Trophoblast cell (in vitro differentiated cells and primary cell): ENCODE data around the gene SLC17A4. TPM values are rescaled to one million over a fixed set of nuclear protein-coding genes. Genes with fewer than 3 reads are reported as not detected.
A peak's percentile ranks its signal among the peaks of the same experiment; 100 is the strongest.

ENCODE experiments used
- DNase-seq, 2 donors: peaks; one replicate each; pipeline ENCODE4 v3.0.0-alpha.2; 2016
- H2AFZ ChIP-seq: 2 replicates; pipeline ENCODE4 v1.6.1; 2013; ENCODE audit warnings: low read length, moderate library complexity, mild to moderate bottlenecking; ENCODE audit not compliant: insufficient read depth, poor library complexity
- H2AK5ac ChIP-seq: 2 replicates; pipeline ENCODE4 v1.6.1; 2013; ENCODE audit warnings: mild to moderate bottlenecking, low read length
- H2BK120ac ChIP-seq: 2 replicates; pipeline ENCODE4 v1.6.1; 2013; ENCODE audit warnings: low read length, mild to moderate bottlenecking, moderate library complexity; ENCODE audit not compliant: insufficient read depth, poor library complexity
- H2BK12ac ChIP-seq: 2 replicates; pipeline ENCODE4 v1.6.1; 2013; ENCODE audit warnings: mild to moderate bottlenecking, low read length, moderate library complexity
- H2BK5ac ChIP-seq: 2 replicates; pipeline ENCODE4 v1.6.1; 2013; ENCODE audit warnings: low read length, low read depth, moderate library complexity, mild to moderate bottlenecking; ENCODE audit not compliant: poor library complexity
- H3K14ac ChIP-seq: 2 replicates; pipeline ENCODE4 v1.6.1; 2013; ENCODE audit warnings: mild to moderate bottlenecking, low read length
- H3K18ac ChIP-seq: 2 replicates; pipeline ENCODE4 v1.6.1; 2013; ENCODE audit warnings: mild to moderate bottlenecking, low read length
- H3K23ac ChIP-seq: 2 replicates; pipeline ENCODE4 v1.6.1; 2013; ENCODE audit warnings: low read length
- H3K27ac ChIP-seq: 2 replicates; pipeline ENCODE4 v1.5.1; 2013; ENCODE audit warnings: low read depth, mild to moderate bottlenecking, inconsistent platforms, low read length, moderate library complexity
- H3K27me3 ChIP-seq: 2 replicates; pipeline ENCODE4 v1.6.1; 2013; ENCODE audit warnings: inconsistent platforms, mild to moderate bottlenecking, low read length, moderate library complexity; ENCODE audit not compliant: insufficient read depth
- H3K36me3 ChIP-seq, 2 experiments: 1 replicate in 1 of 2; 2 replicates in 1 of 2; pipeline ENCODE4 v1.6.1; 2013; ENCODE audit warnings: low read length in 2 of 2, mild to moderate bottlenecking in 2 of 2, moderate library complexity in 1 of 2; ENCODE audit not compliant: insufficient read depth in 2 of 2, control insufficient read depth in 1 of 2
- H3K4ac ChIP-seq: 2 replicates; pipeline ENCODE4 v1.6.1; 2013; ENCODE audit warnings: low read depth, mild to moderate bottlenecking, low read length, moderate library complexity
- H3K4me1 ChIP-seq, 2 experiments: 1 replicate in 1 of 2; 2 replicates in 1 of 2; pipeline ENCODE4 v1.6.1; 2013; ENCODE audit warnings: low read length in 2 of 2, mild to moderate bottlenecking in 2 of 2, moderate library complexity in 1 of 2; ENCODE audit not compliant: insufficient read depth in 2 of 2, control insufficient read depth in 1 of 2
- H3K4me2 ChIP-seq: 2 replicates; pipeline ENCODE4 v1.6.1; 2013; ENCODE audit warnings: inconsistent platforms, mild to moderate bottlenecking, low read length, moderate library complexity
- H3K4me3 ChIP-seq: 2 replicates; pipeline ENCODE4 v1.5.1; 2013; ENCODE audit warnings: mild to moderate bottlenecking, low read depth, low read length, inconsistent platforms
- H3K79me1 ChIP-seq: one replicate; pipeline ENCODE4 v1.6.1; 2013; ENCODE audit warnings: low read length
- H3K79me2 ChIP-seq: 2 replicates; pipeline ENCODE4 v1.6.1; 2013; ENCODE audit warnings: low read length, mild to moderate bottlenecking; ENCODE audit not compliant: control insufficient read depth, insufficient read depth, poor library complexity
- H3K9ac ChIP-seq: 2 replicates; pipeline ENCODE4 v1.6.1; 2013; ENCODE audit warnings: mild to moderate bottlenecking, low read length
- H3K9me3 ChIP-seq: 2 replicates; pipeline ENCODE4 v1.6.1; 2013; ENCODE audit warnings: low read depth, mild to moderate bottlenecking, control low read depth, inconsistent platforms, low read length; ENCODE audit not compliant: insufficient read depth
- H4K12ac ChIP-seq: 2 replicates; pipeline ENCODE4 v1.6.1; 2013; ENCODE audit warnings: low read depth, mild to moderate bottlenecking, low read length, moderate library complexity
- H4K8ac ChIP-seq: 2 replicates; pipeline ENCODE4 v1.6.1; 2013; ENCODE audit warnings: low read depth, mild to moderate bottlenecking, low read length, moderate library complexity
- H4K91ac ChIP-seq: one replicate; pipeline ENCODE4 v1.6.1; 2013; ENCODE audit warnings: low read depth, mild to moderate bottlenecking, low read length, moderate library complexity
- WGBS: extraction: QIAGEN DNeasy Blood & Tissue Kit; methylation state at CpG from one replicate; pipeline ENCODE4 v1.1.7; 2013; ENCODE audit warnings: missing lambda C conversion rate; ENCODE audit not compliant: insufficient read length, insufficient coverage; ENCODE audit errors: extremely low coverage; 5-methylcytosine and 5-hydroxymethylcytosine counted together
- polyA plus RNA-seq: library from polyadenylated mRNA; stranded (reverse); fragments of 200-250 nt; gene quantifications from 2 replicates; pipeline ENCODE4 v1.2.3, GENCODE V29; 2013

Gene SLC17A4, protein sequence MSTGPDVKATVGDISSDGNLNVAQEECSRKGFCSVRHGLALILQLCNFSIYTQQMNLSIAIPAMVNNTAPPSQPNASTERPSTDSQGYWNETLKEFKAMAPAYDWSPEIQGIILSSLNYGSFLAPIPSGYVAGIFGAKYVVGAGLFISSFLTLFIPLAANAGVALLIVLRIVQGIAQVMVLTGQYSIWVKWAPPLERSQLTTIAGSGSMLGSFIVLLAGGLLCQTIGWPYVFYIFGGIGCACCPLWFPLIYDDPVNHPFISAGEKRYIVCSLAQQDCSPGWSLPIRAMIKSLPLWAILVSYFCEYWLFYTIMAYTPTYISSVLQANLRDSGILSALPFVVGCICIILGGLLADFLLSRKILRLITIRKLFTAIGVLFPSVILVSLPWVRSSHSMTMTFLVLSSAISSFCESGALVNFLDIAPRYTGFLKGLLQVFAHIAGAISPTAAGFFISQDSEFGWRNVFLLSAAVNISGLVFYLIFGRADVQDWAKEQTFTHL
- 0.03 and 0.04 TPM in 2 replicates for polyA plus RNA-seq

DNA sequence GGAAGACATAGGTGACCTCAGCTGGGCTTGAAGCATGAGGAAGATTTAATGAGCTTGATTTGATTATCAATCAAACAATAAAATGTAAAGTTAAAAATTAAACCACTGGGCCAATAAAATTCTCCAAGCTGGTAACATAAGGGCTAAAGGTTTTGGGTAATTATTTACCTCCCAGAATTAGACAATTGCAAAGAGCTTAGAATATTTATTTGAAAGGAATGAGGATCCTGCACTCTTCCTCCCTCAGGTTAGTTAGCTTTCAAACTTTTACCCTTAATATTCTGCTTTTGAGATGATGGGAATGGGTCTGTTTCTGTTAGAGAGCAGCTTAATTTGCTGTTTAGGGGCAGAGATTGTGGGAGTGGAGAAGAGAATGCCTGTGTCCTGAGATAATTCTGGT is at the start of gene SLC17A4:
TSS of gene SLC17A4 (plus strand) at position 208 of the 400 bp plus-strand sequence. CDS start 7,221 bp downstream, outside the sequence.
- Histone ChIP-seq H3K18ac (no peak within 1 kb of the TSS), H2AFZ (no peak within 1 kb of the TSS), H3K9ac (no peak within 1 kb of the TSS), H3K4me2 (no peak within 1 kb of the TSS), H3K4me1 (no peaks in the 10 kb centered on the region), H3K27ac (no peak within 1 kb of the TSS), H2BK12ac (no peak within 1 kb of the TSS), H4K8ac (no peak within 1 kb of the TSS), H3K4me3 (no peak within 1 kb of the TSS), H3K14ac (no peak within 1 kb of the TSS), H4K91ac (no peak within 1 kb of the TSS), H3K36me3 (no peaks in the 10 kb centered on the region), H2BK5ac (no peak within 1 kb of the TSS), H3K27me3 (no peaks in the 10 kb centered on the region), H3K79me1 (no peaks in the 10 kb centered on the region), H3K9me3 (no peaks in the 10 kb centered on the region), H3K79me2 (no peaks in the 10 kb centered on the region), H3K4ac (no peak within 1 kb of the TSS), H2BK120ac (no peak within 1 kb of the TSS), H4K12ac (no peak within 1 kb of the TSS), H2AK5ac (no peak within 1 kb of the TSS), H3K23ac (no peak within 1 kb of the TSS)
- no peak for DNase-seq

DNA sequence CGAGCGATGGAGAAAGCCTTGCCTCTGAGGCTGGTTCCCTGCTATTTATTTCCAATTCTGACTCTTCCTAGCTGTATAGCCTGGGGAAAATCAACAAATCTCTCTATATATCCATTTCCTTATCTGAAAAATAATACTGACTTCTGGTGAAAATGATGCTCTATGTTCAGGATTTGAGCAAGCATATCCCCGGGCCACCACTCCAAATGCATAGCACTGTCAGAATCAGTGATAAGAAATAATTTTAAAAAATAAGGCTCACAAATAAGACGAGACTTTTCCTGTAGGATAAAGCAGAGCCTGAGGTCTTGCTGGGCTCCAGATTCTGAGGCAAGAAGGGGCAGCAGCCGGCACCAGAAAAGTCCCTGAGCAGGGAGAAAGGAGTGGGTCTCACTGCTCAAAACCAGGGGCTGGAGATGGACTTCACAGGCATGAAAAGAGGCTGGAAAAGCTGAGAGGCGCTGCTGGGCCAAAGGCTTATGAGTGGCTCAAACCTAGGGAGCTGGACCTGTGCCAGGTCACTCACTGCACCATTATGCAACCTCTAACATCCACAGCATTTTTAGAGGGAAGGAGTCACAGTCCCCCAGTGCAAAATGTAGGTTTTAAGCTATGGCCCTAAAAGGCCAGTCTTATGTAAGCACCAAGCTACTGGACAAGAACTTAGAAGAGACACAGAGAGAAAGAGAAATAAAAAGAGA is 48.1 kb upstream of the SLC17A4 start:
- Histone ChIP-seq H3K4ac (no peak overlapping the region), H3K4me2 (no peak overlapping the region), H3K9ac (no peak overlapping the region), H3K23ac (no peak overlapping the region), H3K27me3 (no peaks in the 10 kb centered on the region), H2BK120ac (no peak overlapping the region), H2BK5ac (no peak overlapping the region), H2BK12ac (no peak overlapping the region), H2AFZ (no peak overlapping the region), H4K91ac (no peak overlapping the region), H3K9me3 (no peaks in the 10 kb centered on the region), H3K18ac (no peak overlapping the region), H3K79me1 (no peaks in the 10 kb centered on the region), H3K14ac (no peak overlapping the region), H3K4me3 (no peak overlapping the region), H3K27ac (no peak overlapping the region), H3K36me3 (no peaks in the 10 kb centered on the region), H3K4me1 (no peaks in the 10 kb centered on the region), H3K79me2 (no peaks in the 10 kb centered on the region), H2AK5ac (no peak overlapping the region), H4K12ac (no peak overlapping the region), H4K8ac (no peak overlapping the region)
- no CpG with 5 or more reads among the region's 6 CpGs for WGBS
- no peak for DNase-seq

DNA sequence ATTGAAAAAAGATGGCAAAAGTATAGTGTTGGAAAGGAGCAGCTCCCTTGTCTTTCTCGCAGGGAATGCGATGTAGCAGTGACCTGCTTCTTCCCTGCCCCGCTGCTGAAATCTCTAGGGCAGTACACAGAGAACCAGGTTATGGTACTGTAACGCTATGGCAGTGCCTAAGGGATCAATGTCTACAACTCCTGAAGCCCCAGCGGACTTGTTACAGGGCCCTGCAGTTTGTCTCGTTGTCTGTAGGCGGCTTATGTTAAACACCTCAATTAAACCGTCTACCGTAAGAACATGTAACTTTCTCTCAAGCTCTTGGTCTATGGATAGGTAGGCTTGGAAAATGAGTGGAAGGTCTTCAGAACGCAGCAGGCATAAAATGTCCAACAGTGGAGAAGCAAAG is 44.8 kb upstream of the SLC17A4 start:
- Histone ChIP-seq H3K79me1 (no peaks in the 10 kb centered on the region), H2BK12ac (no peak overlapping the region), H2AFZ (no peak overlapping the region), H2BK5ac (no peak overlapping the region), H4K12ac (no peak overlapping the region), H3K4me3 (no peak overlapping the region), H3K27ac (no peak overlapping the region), H3K27me3 (no peaks in the 10 kb centered on the region), H4K91ac (no peak overlapping the region), H3K4me1 (no peaks in the 10 kb centered on the region), H4K8ac (no peak overlapping the region), H3K14ac (no peak overlapping the region), H3K18ac (no peak overlapping the region), H3K36me3 (no peaks in the 10 kb centered on the region), H3K4ac (no peak overlapping the region), H3K79me2 (no peaks in the 10 kb centered on the region), H2AK5ac (no peak overlapping the region), H3K9me3 (no peaks in the 10 kb centered on the region), H3K23ac (no peak overlapping the region), H3K9ac (no peak overlapping the region), H3K4me2 (no peak overlapping the region), H2BK120ac (no peak overlapping the region)
- DNase-seq, result peak in 1 of 2 donors; percentile 3
- no CpG with 5 or more reads among the region's 10 CpGs for WGBS

DNA sequence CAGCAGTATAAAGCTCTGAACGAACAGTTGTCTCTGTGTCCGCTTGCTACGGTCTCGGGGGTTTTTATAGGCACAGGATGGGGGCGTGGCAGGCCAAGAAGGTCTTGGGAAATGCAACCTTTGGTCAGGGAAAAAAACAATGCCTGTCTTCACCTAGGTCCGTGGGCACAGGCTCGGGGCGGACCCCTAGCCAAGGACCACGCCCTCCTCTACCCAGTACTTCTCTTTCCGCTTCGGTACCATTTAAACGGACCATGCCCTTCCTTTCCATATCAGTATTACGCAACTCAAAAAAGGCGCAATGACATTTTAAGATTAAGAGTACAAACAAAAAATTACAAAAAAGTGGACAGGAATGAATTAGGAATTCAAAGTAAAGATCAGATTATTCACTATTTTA is 44.3 kb upstream of the SLC17A4 start:
- no peak for DNase-seq
- H2BK5ac ChIP-seq, result no peak overlapping the region
- H3K4ac ChIP-seq, result no peak overlapping the region
- no peak overlapping the region for H3K18ac ChIP-seq
- no peak overlapping the region for H3K4me3 ChIP-seq
- H2AK5ac ChIP-seq, result no peak overlapping the region
- H3K79me1 ChIP-seq, result no peaks in the 10 kb centered on the region
- H3K14ac ChIP-seq, result no peak overlapping the region
- no peaks in the 10 kb centered on the region for H3K79me2 ChIP-seq
- no peak overlapping the region for H4K91ac ChIP-seq
- H3K36me3 ChIP-seq, result no peaks in the 10 kb centered on the region
- no peaks in the 10 kb centered on the region for H3K4me1 ChIP-seq
- no peak overlapping the region for H2BK12ac ChIP-seq
- no peak overlapping the region for H3K4me2 ChIP-seq
- no peaks in the 10 kb centered on the region for H3K27me3 ChIP-seq
- H4K8ac ChIP-seq, result no peak overlapping the region
- WGBS, result no CpG with 5 or more reads among the region's 14 CpGs
- H3K9me3 ChIP-seq, result no peaks in the 10 kb centered on the region
- no peak overlapping the region for H3K23ac ChIP-seq
- H2BK120ac ChIP-seq, result no peak overlapping the region
- H3K9ac ChIP-seq, result no peak overlapping the region
- no peak overlapping the region for H4K12ac ChIP-seq
- H2AFZ ChIP-seq, result no peak overlapping the region
- H3K27ac ChIP-seq, result no peak overlapping the region
